Testis (tissue), 2 donors: Measurements from ENCODE around the gene HOXC11.

ENCODE experiments used
- CTCF ChIP-seq, 3 experiments: fragments of 450-650 bp in 2 of 3; fragments of 200-600 bp in 1 of 3; sonication (generic) in 1 of 3; IDR thresholded peaks; one replicate each; pipeline ENCODE4 v1.5.1; 2016 to 2019; ENCODE audit warnings: antibody characterized with exemption in 3 of 3, mild to moderate bottlenecking in 2 of 3, moderate library complexity in 1 of 3
- POLR2A ChIP-seq: fragments of 450-650 bp; IDR thresholded peaks from one replicate; pipeline ENCODE4 v1.6.1; 2017; ENCODE audit warnings: antibody characterized with exemption, mild to moderate bottlenecking, moderate library complexity

- TF ChIP-seq CTCF (IDR thresholded peaks at IDR 0.05) = no peak
- no peak for TF ChIP-seq POLR2A
Measured at GRCh38 chr12:53963434-53964314, 9.3 kb upstream of the HOXC11 start.
